Measurements from ENCODE around the gene XXYLT1. TPM values are rescaled to one million over a fixed set of nuclear protein-coding genes. Genes with fewer than 3 reads are reported as not detected.

XXYLT1 gene
- total RNA-seq, 1 experiment from 2014 or later: 10.9 TPM

DNA sequence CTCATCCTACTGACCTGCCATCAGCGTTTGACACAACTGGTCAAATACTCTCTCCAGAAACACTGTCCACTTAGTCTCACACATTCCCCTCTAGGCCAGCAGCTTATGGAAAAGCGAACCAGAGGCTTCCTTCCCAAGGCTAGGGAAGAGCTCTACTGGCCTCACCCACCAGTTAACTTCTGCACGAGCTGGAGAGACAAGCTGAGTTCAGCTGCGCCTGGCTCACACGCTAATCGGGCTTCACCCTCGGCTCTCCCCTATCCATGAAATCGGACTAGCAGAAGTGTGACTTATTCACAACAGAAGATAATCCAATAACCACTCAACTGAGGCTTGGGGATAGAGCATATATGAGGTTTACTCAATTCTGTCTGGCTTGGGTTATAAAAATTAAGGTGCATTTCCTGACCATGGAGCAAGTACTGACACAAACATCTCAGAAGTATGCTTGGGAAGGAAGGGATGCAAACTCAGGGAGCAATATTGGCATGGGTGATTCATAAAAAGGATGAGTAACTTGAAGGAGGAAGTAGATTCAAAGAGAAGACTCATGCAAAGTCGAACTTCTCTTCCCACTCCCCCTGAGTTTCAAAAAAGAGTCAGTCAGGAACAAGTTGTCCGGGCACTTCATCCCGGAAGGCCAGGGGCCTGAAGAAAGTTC, 73.1 kb downstream of the XXYLT1 start:
- CTCF ChIA-PET: no interaction called here
- Histone ChIP-seq H3K79me2 (ENCODE audit: insufficient read depth, low read length) (0 out of 2 replicates have a peak, but pooled peaks cover 5% of the 10 kb centered on the region), H4K20me1 (ENCODE audit: insufficient read depth) (no peaks in the 10 kb centered on the region), H3K36me3 (ENCODE audit: control insufficient read depth in 1 of 2, insufficient read depth in 2 of 2, low read length in 2 of 2) (no peaks in the 10 kb centered on the region), H3K9me3 (ENCODE audit: control insufficient read depth in 1 of 2, insufficient read depth in 1 of 2, low read depth in 1 of 2, low read length in 2 of 2) (no peaks in the 10 kb centered on the region), H2AFZ (ENCODE audit: low read depth, low read length, poor library complexity, severe bottlenecking) (no peak overlapping the region), H3K9me2 (ENCODE audit: insufficient read depth) (no peaks in the 10 kb centered on the region), H3K4me2 (ENCODE audit: low read length) (peak overlapping the region; percentile 29), H3K4me3 (replicated peaks in 1 of 2; ENCODE audit: low read depth in 1 of 2, low read length in 2 of 2) (no peak overlapping the region), H3K27me3 (ENCODE audit: insufficient read depth, low read length) (no peaks in the 10 kb centered on the region), H3K9ac (ENCODE audit: low read length) (no peak overlapping the region), H3K27ac (ENCODE audit: low read depth, low read length) (no peak overlapping the region), H3K4me1 (ENCODE audit: control insufficient read depth in 1 of 2, insufficient read depth in 2 of 2, low read length in 2 of 2) (peaks cover 3 to 35% of the 10 kb centered on the region in 2 experiments; a peak in 2 of 4 replicates)
- RAD21 ChIA-PET (ENCODE audit: low non-redundant PET in 1 of 2, low total read pairs in 2 of 2, uncharacterized antibody in 2 of 2, unreplicated experiment in 2 of 2): no interaction called here
- TF ChIP-seq, protein P1, sequence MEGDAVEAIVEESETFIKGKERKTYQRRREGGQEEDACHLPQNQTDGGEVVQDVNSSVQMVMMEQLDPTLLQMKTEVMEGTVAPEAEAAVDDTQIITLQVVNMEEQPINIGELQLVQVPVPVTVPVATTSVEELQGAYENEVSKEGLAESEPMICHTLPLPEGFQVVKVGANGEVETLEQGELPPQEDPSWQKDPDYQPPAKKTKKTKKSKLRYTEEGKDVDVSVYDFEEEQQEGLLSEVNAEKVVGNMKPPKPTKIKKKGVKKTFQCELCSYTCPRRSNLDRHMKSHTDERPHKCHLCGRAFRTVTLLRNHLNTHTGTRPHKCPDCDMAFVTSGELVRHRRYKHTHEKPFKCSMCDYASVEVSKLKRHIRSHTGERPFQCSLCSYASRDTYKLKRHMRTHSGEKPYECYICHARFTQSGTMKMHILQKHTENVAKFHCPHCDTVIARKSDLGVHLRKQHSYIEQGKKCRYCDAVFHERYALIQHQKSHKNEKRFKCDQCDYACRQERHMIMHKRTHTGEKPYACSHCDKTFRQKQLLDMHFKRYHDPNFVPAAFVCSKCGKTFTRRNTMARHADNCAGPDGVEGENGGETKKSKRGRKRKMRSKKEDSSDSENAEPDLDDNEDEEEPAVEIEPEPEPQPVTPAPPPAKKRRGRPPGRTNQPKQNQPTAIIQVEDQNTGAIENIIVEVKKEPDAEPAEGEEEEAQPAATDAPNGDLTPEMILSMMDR (IDR thresholded peaks at IDR 0.05 in 2 of 3, conservative IDR thresholded peaks at IDR 0.05 in 1 of 3; ENCODE audit: borderline replicate concordance in 1 of 3, insufficient read depth in 1 of 3, low read depth in 2 of 3, low read length in 2 of 3): no peak
- peak; percentile 43; the same call in 1 of the 2 replicates for TF ChIP-seq CBX3 (IDR thresholded peaks at IDR 0.05; ENCODE audit: low read depth)
- peak; percentile 72 for TF ChIP-seq FOSL1 (IDR thresholded peaks at IDR 0.05; ENCODE audit: low read depth)
- TF ChIP-seq SP1 (IDR thresholded peaks at IDR 0.05; ENCODE audit: low read depth): peak; percentile 28; the same call in 1 of the 2 replicates
- no peak for TF ChIP-seq EZH2 (IDR thresholded peaks at IDR 0.05)
- TF ChIP-seq JUND (IDR thresholded peaks at IDR 0.05): peak; percentile 70
- no peak for TF ChIP-seq POLR2AphosphoS5 (IDR thresholded peaks at IDR 0.05; ENCODE audit: low read depth, low read length)
- TF ChIP-seq CEBPB (IDR thresholded peaks at IDR 0.05; ENCODE audit: low read depth): no peak
- TF ChIP-seq, protein P2, sequence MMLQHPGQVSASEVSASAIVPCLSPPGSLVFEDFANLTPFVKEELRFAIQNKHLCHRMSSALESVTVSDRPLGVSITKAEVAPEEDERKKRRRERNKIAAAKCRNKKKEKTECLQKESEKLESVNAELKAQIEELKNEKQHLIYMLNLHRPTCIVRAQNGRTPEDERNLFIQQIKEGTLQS (IDR thresholded peaks at IDR 0.05): no peak
- intact Hi-C loops (cut with micrococcal nuclease): no loop called here
- ATAC-seq (no peak; the same call in 1 of the 2 replicates), DNase-seq (ENCODE audit: low read depth, low spot score) (peak; percentile 19)
- POLR2A ChIA-PET: no interaction called here
- BruUV-seq (replicated peaks): no TSS peak

All from HCT116 (cell line).